Ammon's horn (tissue), 1 donor: ENCODE results near the gene LYSET.
"Not testable (repeated sequence)": the region's sequence is repeated elsewhere in the genome, so short reads cannot be mapped to it uniquely, and the experiment has no call there.

ENCODE experiments used
- DNase-seq: peaks from one replicate; pipeline ENCODE4 v3.0.0-alpha.2; 2016; ENCODE audit warnings: low spot score

LYSET gene

GRCh38 chr14:93184391-93185348, at the start of gene LYSET, which contains the start of gene MOAP1:
TSS of gene LYSET (plus strand) at chr14:93185317. CDS start at chr14:93185406, 89 bp downstream.
TSS of gene MOAP1 (minus strand) at chr14:93184897. CDS start at chr14:93184242, 655 bp downstream.
- DNase-seq: peak; percentile 85

- DNase-seq: no peak
Observed at GRCh38 chr14:93135399-93135798, 49.7 kb upstream of the LYSET start.

DNA sequence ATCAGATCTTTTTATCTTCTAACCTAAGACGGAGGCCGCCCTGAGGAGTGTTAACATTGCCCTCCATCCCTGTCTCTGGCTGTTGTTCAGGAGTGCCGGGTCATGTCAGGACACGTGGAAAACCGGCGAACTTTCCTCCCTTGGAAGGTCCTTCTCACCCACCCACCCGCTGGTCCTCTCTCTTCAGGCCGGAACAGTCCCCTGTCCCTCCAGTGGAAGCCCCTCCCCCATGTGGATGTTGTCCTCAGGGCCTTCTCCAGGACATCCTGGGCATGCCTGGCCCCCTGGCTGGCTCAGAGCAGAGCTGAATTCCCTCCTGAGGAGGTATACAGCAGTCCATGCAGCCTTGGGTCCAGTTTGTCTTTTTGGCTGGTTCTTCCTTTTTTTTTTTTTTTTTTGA, 49.1 kb upstream of the LYSET start:
- no peak for DNase-seq

- DNase-seq: not testable (repeated sequence)
Observed at GRCh38 chr14:93136508-93136907, 48.6 kb upstream of the LYSET start.

- DNase-seq: no peak
Observed at GRCh38 chr14:93137864-93138263, 47.3 kb upstream of the LYSET start.

- DNase-seq: no peak
Observed at GRCh38 chr14:93142854-93143652, 42.1 kb upstream of the LYSET start.

GRCh38 chr14:93146119-93146518, 39.0 kb upstream of the LYSET start:
- no peak for DNase-seq

DNA sequence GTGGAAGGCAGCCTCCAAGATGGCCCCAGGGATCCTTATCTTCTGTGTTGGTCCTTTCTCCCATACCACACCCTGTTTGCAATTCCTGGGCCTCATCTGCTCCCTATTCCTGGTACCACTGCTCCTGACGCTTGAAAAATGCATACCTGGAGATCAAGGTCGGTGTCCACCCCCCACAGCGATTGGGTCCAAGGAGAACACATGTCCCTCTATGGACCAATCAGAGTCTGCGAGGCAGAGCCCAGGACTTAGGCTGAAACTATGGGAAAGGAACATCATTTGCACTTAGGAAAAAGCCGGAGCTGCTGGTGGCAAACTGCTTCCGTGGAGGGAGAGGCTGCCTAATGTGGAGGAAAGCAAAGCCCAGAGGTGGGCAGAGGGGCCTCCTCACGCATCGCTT, 36.1 kb upstream of the LYSET start:
- DNase-seq: no peak

DNA sequence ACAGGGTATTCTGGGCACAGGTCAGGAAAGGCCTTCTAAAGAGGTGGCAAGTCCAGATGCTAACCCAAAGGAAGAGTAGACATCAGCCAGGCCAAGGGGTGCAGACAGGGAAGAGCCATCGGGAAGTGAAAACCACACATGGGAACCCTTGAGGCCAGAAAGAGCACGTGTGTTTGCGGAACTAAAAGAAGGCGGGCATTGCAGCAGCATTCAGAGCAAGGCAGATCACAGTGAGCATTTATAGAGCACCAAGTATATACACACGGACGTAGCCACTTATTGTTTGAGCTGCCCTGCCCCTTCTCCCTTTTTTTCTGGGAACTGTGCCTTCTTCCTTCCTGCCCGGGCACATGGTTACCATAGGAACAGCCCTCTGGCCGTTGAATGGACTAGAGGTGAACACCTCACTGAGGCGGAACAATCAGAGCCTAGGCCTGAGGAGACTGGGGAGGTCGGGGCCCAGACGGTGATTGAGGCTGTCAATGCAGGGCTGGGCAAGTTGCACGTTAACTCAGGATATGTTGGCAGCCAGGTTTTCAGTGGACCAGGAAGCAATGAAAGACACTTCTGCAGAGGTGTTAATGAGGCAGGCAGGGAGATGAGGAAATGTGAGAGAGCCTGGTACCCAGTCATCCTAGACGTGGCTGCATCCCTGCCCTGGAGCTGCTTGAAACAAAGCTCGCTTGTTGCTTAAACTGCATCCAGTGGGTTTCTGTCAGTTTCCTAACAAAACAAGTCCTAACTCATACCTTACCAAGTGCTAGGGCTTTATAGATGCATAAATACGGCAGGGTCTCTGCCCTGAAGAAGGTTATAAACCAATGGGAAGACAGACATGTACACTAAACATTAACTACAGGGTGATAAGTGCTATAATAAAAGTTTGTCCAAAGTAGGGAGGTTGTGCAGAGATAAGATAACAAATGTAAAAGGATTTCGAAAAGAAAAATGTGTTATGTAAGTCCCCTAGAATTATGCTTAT, 34.6 kb upstream of the LYSET start:
- DNase-seq: peak; percentile 34

- no peak for DNase-seq
Observed at GRCh38 chr14:93153121-93153520, 32.0 kb upstream of the LYSET start.

DNA sequence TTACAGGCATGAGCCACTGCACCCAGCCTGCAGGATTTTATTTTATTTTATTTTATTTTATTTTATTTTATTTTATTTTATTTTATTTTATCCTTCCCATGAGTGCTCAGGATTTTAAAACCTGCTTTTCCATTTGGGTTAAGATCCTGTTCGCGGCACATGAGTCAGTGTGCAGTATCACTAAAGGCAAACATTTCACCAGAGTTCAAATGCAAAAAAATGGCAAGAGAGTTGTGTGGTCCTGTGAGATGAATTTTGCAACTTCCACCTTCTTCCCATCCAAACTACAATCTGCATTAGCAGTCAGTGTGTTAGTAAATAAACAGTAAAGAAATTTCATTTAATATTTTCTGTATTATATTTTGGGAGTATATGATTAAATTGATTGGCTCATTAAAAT, 29.4 kb upstream of the LYSET start:
- no peak for DNase-seq

DNA sequence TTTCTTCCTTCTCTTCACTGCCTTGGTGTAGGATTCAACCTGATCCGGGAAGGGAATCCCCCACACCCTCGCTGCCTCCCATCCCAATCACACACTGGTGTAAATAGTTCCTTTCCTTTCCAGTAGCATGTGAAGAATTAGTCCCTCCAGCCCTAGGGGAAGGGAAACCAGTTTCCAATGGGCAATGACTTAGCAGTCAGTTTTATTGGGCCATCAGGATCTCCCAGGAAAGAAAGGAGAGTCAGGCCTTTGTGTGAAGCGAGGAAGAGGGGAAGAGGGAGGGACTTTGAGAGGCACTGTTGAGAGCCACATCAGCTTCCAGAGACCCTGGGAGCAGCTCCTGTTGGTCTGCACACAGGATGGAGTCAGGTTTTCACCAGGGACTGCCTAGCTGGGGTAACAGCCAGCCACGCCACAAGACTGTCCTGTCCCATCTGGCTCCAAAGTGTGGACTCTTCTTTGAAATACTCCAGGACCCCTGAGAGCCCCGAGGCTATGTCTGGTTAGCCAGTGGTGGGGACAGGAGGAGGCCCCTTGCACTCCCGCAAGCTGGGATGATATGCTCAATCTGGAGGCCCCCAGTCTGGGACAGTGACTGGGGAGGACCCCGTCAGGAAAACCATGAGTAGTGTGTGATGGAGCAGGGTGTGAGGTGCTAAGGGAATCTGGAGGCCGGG, 28.3 kb upstream of the LYSET start:
- no peak for DNase-seq

GRCh38 chr14:93158349-93158748, 26.8 kb upstream of the LYSET start:
- not testable (repeated sequence) for DNase-seq

GRCh38 chr14:93159625-93160352, 25.3 kb upstream of the LYSET start:
- not testable (repeated sequence) for DNase-seq

GRCh38 chr14:93160353-93160801, 24.7 kb upstream of the LYSET start:
- no peak for DNase-seq

GRCh38 chr14:93161411-93161940, 23.6 kb upstream of the LYSET start:
- no peak for DNase-seq

- no peak for DNase-seq
Observed at GRCh38 chr14:93163564-93163963, 21.6 kb upstream of the LYSET start.

DNA sequence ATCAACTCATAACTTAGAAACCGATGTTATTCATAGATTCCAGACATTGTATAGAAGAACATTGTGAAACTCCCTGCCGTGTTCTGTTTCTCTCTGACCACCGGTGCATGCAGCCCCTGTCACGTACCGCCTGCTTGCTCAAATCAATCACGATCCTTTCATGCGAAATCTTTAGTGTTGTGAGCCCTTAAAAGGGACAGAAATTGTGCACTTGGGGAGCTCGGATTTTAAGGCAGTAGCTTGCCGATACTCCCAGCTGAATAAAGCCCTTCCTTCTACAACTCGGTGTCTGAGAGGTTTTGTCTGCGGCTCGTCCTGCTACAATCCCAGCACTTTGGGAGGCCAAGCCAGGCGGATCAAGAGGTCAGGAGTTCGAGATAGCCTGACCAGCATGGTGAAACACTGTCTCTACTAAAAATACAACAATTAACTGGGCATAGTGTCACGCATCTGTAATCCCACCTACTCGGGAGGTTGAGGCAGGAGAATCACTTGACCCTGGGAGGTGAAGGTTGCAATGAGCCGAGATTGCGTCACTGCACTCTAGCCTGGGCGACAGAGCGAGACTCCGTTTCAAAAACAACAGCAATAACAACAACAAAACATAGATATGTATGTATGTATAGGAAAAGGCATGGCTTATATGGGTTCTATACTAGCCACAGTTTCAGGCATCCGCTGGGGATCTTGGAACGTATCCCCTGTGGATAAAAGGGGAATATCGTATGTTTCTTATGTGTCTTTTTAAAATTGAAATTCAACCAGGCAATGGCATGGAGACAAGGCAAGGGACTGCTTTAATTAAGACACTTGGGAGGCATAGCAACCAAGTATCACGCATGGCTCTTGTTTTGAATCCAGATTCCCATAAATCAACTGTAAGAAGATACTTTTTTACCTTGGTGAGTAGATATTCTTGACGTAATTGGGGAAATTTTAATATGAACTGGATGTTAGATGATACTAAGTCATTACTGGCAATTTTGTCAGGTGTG, 19.5 kb upstream of the LYSET start:
- DNase-seq: not testable (repeated sequence)

DNA sequence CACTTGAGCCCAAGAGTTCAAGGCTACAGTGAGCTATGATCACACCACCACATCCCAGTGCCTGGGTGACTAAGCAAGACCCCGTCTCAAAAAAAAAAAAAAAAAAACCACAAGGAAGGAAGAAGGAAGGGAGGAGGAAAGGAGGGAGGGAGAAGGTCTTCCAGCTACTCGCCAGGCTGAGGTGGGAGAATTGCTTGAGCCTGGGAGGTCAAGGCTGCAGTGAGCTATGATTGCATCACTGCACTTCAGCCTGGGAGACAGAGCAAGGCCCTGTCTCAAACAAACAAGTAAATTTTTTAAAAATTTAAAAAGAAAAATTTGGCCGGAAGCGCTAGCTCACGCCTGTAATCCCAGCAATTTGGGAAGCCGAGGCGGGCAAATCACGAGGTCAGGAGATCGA, 16.5 kb upstream of the LYSET start:
- DNase-seq: not testable (repeated sequence)
